SK-N-SH (cell line): Measurements from ENCODE around the gene HDDC2. TPM values are rescaled to one million over a fixed set of nuclear protein-coding genes. Genes with fewer than 3 reads are reported as not detected.

Source experiments
- CTCF ChIA-PET: fragments of 300-600, 350-600 bp; formaldehyde crosslinking; extraction: SDS; loops from one replicate; lab custom pipeline; 2021; lab: Yijun Ruan, JAX
- POLR2A ChIA-PET: fragments of 350-600 bp; sonication (Branson Sonifier 250); formaldehyde crosslinking; extraction: SDS; loops from one replicate; lab custom pipeline; 2020; ENCODE audit warnings: antibody characterized with exemption, inconsistent platforms; lab: Yijun Ruan, JAX
- DNase-seq: peaks from one replicate; pipeline ENCODE4 v3.0.0; 2012
- H2AFZ ChIP-seq: fragments of 200-600 bp; sonication (generic); 2 replicates; pipeline ENCODE4 v1.8.1; 2016; ENCODE audit warnings: antibody characterized with exemption, mild to moderate bottlenecking, low read depth
- H3F3A ChIP-seq: fragments of 200-600 bp; sonication (generic); replicated peaks from 2 replicates; pipeline ENCODE3; 2016; ENCODE audit warnings: antibody characterized with exemption, mild to moderate bottlenecking; ENCODE audit not compliant: insufficient read depth
- H3K27ac ChIP-seq, 2 experiments: fragments of 200-500 bp in 1 of 2; fragments of 200-600 bp in 1 of 2; sonication (Bioruptor generic) in 1 of 2; sonication (generic), shearing (Covaris generic) in 1 of 2; 2 replicates each; pipeline versions ENCODE4 v1.5.1 to v1.6.1; 2014 to 2016; ENCODE audit warnings: low read depth in 2 of 2, inconsistent platforms in 1 of 2, low read length in 1 of 2, mild to moderate bottlenecking in 1 of 2, mixed read lengths in 1 of 2
- H3K27me3 ChIP-seq: fragments of 200-600 bp; sonication (generic), shearing (Covaris generic); 2 replicates; pipeline ENCODE4 v1.6.1; 2016; ENCODE audit warnings: mixed run types; ENCODE audit not compliant: insufficient read depth
- H3K36me3 ChIP-seq, 2 experiments: fragments of 200-500 bp in 1 of 2; fragments of 200-600 bp in 1 of 2; sonication (Bioruptor generic) in 1 of 2; sonication (generic) in 1 of 2; replicated peaks in 1 of 2; 2 replicates each; pipeline versions ENCODE3 to v1.5.1; 2014 to 2016; ENCODE audit warnings: low read length in 1 of 2, mild to moderate bottlenecking in 1 of 2; ENCODE audit not compliant: insufficient read depth in 2 of 2, control insufficient read depth in 1 of 2
- H3K4me1 ChIP-seq, 2 experiments: fragments of 200-500 bp in 1 of 2; fragments of 200-600 bp in 1 of 2; sonication (Bioruptor generic) in 1 of 2; sonication (generic), shearing (Covaris generic) in 1 of 2; 2 replicates each; pipeline versions ENCODE4 v1.5.1 to v1.6.1; 2014 to 2016; ENCODE audit warnings: low read depth in 1 of 2, low read length in 1 of 2, mixed run types in 1 of 2; ENCODE audit not compliant: insufficient read depth in 2 of 2, control insufficient read depth in 1 of 2
- H3K4me2 ChIP-seq: fragments of 200-600 bp; sonication (generic), shearing (Covaris generic); 2 replicates; pipeline ENCODE4 v1.6.1; 2017; ENCODE audit warnings: mixed run types
- H3K4me3 ChIP-seq, 2 experiments: fragments of 200-500 bp in 1 of 2; fragments of 200-600 bp in 1 of 2; sonication (Bioruptor generic) in 1 of 2; sonication (generic), shearing (Covaris generic) in 1 of 2; 2 replicates each; pipeline versions ENCODE4 v1.5.1 to v1.8.1; 2014 to 2016; ENCODE audit warnings: low read depth in 2 of 2, inconsistent platforms in 1 of 2, low read length in 1 of 2, mild to moderate bottlenecking in 1 of 2, mixed read lengths in 1 of 2, moderate library complexity in 1 of 2
- H3K79me2 ChIP-seq: fragments of 200-600 bp; sonication (generic); 2 replicates; pipeline ENCODE4 v1.8.1; 2017; ENCODE audit warnings: mild to moderate bottlenecking; ENCODE audit not compliant: insufficient read depth
- H3K9ac ChIP-seq: fragments of 200-600 bp; sonication (generic); 2 replicates; pipeline ENCODE4 v1.6.1; 2017; ENCODE audit warnings: mixed run types
- H3K9me2 ChIP-seq: fragments of 200-600 bp; sonication (generic); 2 replicates; pipeline ENCODE4 v1.6.1; 2017; ENCODE audit warnings: mixed run types
- H3K9me3 ChIP-seq: fragments of 200-600 bp; sonication (generic); 2 replicates; pipeline ENCODE4 v1.6.1; 2017; ENCODE audit warnings: mixed run types, mild to moderate bottlenecking, moderate library complexity
- H4K20me1 ChIP-seq: fragments of 200-600 bp; sonication (generic); 2 replicates; pipeline ENCODE4 v1.6.1; 2017; ENCODE audit warnings: mild to moderate bottlenecking, mixed run types; ENCODE audit not compliant: insufficient read depth
- ELF1 ChIP-seq: IDR thresholded peaks from 2 replicates; pipeline ENCODE4 v1.4.0; 2012
- FOXJ3 ChIP-seq: sonication (generic); formaldehyde crosslinking; IDR thresholded peaks from 2 replicates; pipeline ENCODE4 v1.5.1; 2020; ENCODE audit warnings: mild to moderate bottlenecking, missing genetic modification reagents
- GABPA ChIP-seq: IDR thresholded peaks from 2 replicates; pipeline ENCODE4 v1.4.0; 2012; ENCODE audit warnings: low read depth, mild to moderate bottlenecking
- GATA2 ChIP-seq: sonication (generic); formaldehyde crosslinking; IDR thresholded peaks from 2 replicates; pipeline ENCODE4 v1.5.0; 2020; ENCODE audit warnings: mild to moderate bottlenecking, missing genetic modification reagents
- IRF3 ChIP-seq: fragments of 150-350 bp; IDR thresholded peaks from 2 replicates; pipeline ENCODE4 v1.6.1; 2016; ENCODE audit warnings: mild to moderate bottlenecking, low read depth, low read length
- MXI1 ChIP-seq: IDR thresholded peaks from 2 replicates; pipeline ENCODE4 v1.6.1; 2012; ENCODE audit warnings: mild to moderate bottlenecking, low read depth, low read length, improper control_type of control experiment
- RAD21 ChIP-seq: IDR thresholded peaks from 2 replicates; pipeline ENCODE4 v1.6.1; 2012; ENCODE audit warnings: mild to moderate bottlenecking, low read length
- RFX5 ChIP-seq: IDR thresholded peaks from 2 replicates; pipeline ENCODE4 v1.6.1; 2012; ENCODE audit warnings: mild to moderate bottlenecking, improper control_type of control experiment, low read length
- RXRA ChIP-seq: IDR thresholded peaks from 2 replicates; pipeline ENCODE4 v1.4.0; 2012; ENCODE audit warnings: low read depth, mild to moderate bottlenecking, borderline replicate concordance
- TAF1 ChIP-seq: IDR thresholded peaks from 2 replicates; pipeline ENCODE4 v1.6.1; 2012; ENCODE audit warnings: low read depth, mild to moderate bottlenecking, low read length, moderate library complexity, borderline replicate concordance
- USF1 ChIP-seq: IDR thresholded peaks from 2 replicates; pipeline ENCODE4 v1.4.0; 2012; ENCODE audit warnings: low read depth, borderline replicate concordance
- ZBTB33 ChIP-seq: IDR thresholded peaks from 2 replicates; pipeline ENCODE4 v1.4.0; 2012; ENCODE audit warnings: low read depth, borderline replicate concordance
- WGBS: methylation state at CpG from one replicate; pipeline ENCODE4 v1.1.6; 2017; ENCODE audit warnings: low lambda C conversion rate; 5-methylcytosine and 5-hydroxymethylcytosine counted together
- polyA plus RNA-seq, 3 experiments: library from polyadenylated mRNA; depleted of rRNA; stranded (reverse); fragments of >200 nt; gene quantifications; 2 replicates each; pipeline ENCODE4 v1.2.3, GENCODE V29; 2012

HDDC2 gene
- polyA plus RNA-seq, 1 of the 3 experiments (the other 2 are of a cell fraction), result 85.5 TPM

DNA sequence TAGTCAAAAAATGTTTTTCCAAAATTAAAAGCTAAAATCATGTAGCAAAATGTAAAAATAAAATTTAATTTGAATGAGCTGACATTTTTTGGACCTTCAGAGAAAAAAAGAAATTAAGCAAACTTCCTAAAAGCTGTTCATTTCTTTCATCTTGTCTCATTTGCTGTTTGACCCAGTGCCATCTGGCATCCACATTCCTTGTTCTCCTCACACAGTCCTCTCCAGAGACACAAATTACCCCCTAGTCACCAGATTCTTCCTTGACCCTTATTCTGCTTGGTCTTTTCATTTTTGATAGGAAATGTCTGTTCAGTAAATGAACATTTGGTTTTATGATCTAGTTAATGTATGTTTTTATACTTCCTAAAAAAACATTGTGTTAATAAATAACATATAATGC, 55.2 kb downstream of the HDDC2 start:
- no peak overlapping the region for H3K9ac ChIP-seq
- no peaks in the 10 kb centered on the region for H4K20me1 ChIP-seq
- no peak for DNase-seq
- H2AFZ ChIP-seq, result no peak overlapping the region
- H3K4me2 ChIP-seq, result no peak overlapping the region
- H3K27me3 ChIP-seq, result no peaks in the 10 kb centered on the region; the same call in 1 of the 2 replicates
- H3K4me1 ChIP-seq, result no peaks in the 10 kb centered on the region
- H3K79me2 ChIP-seq, result no peaks in the 10 kb centered on the region
- no peaks in the 10 kb centered on the region for H3K36me3 ChIP-seq
- CTCF ChIA-PET, result no interaction called here
- no peak overlapping the region for H3K27ac ChIP-seq
- H3F3A ChIP-seq, result no peaks in the 10 kb centered on the region
- POLR2A ChIA-PET, result no interaction called here
- no peaks in the 10 kb centered on the region for H3K9me3 ChIP-seq
- H3K4me3 ChIP-seq, result no peak overlapping the region
- no peaks in the 10 kb centered on the region for H3K9me2 ChIP-seq
- TF ChIP-seq USF1 (no peak), GABPA (no peak), GATA2 (no peak)
- TF ChIP-seq, all 33 proteins: peak for 0

DNA sequence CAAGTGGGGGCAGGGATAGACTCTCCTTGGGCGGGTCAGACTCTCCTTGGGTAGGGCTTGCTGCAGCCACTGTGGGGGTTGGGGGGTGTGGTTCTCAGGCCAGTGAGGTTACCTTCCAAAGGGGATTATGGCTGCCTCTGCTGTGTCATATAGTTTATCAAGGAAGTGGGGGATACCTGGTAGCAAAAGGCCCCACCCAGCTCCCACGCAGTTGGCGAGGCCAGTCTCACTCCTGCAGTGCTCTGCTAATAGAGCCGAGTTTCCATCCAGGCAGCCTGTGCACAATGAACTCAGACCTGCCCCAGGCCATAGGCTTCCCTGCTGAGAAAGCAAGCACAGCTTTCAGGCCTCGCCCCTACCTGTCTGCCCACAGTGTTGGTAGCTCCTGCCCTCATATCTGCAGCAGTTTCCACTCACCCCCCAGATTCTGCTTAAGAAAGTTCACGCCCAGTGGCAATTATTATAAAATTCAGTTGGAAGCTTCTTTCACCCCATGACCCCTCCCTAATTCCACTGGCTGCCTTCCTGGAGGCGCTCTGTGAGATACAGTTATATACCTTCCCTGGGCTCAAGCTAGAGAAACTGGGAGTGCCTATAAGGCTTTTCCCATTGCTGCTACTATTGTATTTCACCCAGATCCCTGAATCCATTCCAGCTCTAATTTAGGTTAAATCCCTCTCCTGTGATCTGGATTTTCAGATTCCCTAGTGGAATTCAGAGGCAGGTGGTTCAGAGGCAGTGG, 56.1 kb downstream of the HDDC2 start:
- DNase-seq, result no peak
- ChIA-PET POLR2A (no interaction called here), CTCF (no interaction called here)
- Histone ChIP-seq H3K4me2 (no peak overlapping the region), H3K27me3 (no peaks in the 10 kb centered on the region; the same call in 1 of the 2 replicates), H3K9me2 (no peaks in the 10 kb centered on the region), H2AFZ (no peak overlapping the region), H3K79me2 (no peaks in the 10 kb centered on the region), H3K9me3 (no peaks in the 10 kb centered on the region), H3K4me1 (no peaks in the 10 kb centered on the region), H4K20me1 (no peaks in the 10 kb centered on the region), H3K27ac (no peak overlapping the region), H3K36me3 (no peaks in the 10 kb centered on the region), H3K9ac (no peak overlapping the region), H3K4me3 (no peak overlapping the region), H3F3A (no peaks in the 10 kb centered on the region)
- WGBS, result 20% methylated on average over 4 of the region's 7 CpGs
- TF ChIP-seq MXI1 (no peak), IRF3 (no peak), GABPA (no peak), TAF1 (no peak), RXRA (no peak), ELF1 (no peak), FOXJ3 (CRISPR knock-in tag) (no peak), RAD21 (no peak), ZBTB33 (no peak), GATA2 (no peak), RFX5 (no peak)
